ENCODE measurements around the gene ATAD1.

Gene ATAD1, protein sequence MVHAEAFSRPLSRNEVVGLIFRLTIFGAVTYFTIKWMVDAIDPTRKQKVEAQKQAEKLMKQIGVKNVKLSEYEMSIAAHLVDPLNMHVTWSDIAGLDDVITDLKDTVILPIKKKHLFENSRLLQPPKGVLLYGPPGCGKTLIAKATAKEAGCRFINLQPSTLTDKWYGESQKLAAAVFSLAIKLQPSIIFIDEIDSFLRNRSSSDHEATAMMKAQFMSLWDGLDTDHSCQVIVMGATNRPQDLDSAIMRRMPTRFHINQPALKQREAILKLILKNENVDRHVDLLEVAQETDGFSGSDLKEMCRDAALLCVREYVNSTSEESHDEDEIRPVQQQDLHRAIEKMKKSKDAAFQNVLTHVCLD

DNA sequence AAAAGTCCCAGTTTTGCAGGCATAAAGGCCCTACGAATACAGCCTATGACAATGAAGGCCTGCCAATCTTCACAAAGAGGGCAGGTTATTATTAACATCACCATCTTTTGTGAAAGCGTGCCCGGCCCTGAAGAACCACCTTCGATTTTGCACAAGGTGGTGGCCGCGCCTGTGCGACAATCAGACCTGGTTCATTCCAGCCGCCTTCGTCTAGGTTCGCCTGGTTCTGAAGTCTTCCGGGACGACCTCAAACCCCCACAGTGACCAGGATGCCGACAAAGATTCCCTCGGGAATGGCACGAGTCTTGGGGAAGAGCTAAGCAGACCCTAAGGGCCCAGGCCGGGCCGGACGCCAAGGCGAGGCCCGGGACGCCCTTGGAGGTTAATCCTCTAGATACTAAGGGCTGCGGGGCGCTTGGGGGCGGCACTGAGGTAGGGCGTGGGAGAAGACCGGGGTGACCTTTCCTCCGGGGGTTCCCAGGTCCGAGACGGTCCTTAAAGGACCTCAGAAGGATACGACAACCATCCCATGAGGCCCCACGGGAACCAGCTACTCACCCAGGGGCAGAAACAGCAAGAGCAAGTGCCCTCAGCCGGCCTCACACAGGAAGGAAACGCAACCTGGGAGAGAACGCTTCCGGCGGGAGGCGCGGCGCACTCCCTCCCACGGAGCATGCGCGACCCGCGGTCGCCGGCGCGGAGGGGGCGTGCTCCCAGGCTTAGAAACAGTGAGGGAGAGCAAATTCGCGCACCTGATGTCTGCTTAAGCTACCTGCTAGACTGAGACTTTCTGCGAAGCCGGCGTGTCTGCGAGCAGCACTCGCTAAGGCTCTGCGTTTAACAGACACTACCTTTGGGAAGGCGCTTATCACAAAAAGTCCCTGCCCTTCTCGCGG, at the start of gene ATAD1:
Gene ATAD1, minus strand, starts transcription at position 618 of the 896 bp plus-strand sequence. CDS start 3,627 bp downstream, outside the sequence.
- TF ChIP-seq GATA1 (IDR thresholded peaks at IDR 0.05; ENCODE audit: low read depth, low read length), result no peak
- TF ChIP-seq POLR2A (IDR thresholded peaks at IDR 0.05; ENCODE audit: low read length), result peak; percentile 89
- DNase-seq, result peak; percentile 87 to 91

DNA sequence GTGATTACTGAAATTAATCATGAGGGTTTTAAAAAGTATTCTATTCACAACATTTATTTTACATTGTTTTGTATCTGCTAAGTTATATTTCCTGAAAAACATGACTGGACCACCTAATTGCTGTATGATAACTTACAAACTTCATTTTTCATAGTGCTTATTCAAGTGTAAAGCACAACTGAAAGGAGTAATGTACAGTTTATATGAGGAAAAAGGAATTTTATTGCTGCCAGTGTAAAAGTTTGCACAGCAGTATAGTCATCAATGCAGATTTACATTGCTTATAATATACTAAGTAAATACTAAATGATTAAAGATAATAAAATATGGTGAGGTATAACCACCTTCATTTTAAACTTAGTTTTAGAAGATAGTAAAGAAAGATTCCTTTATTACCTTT, 49.4 kb upstream of the ATAD1 start:
- TF ChIP-seq POLR2A (IDR thresholded peaks at IDR 0.05; ENCODE audit: low read length) (peak; percentile 15), GATA1 (IDR thresholded peaks at IDR 0.05; ENCODE audit: low read depth, low read length) (no peak)
- no peak for DNase-seq

DNA sequence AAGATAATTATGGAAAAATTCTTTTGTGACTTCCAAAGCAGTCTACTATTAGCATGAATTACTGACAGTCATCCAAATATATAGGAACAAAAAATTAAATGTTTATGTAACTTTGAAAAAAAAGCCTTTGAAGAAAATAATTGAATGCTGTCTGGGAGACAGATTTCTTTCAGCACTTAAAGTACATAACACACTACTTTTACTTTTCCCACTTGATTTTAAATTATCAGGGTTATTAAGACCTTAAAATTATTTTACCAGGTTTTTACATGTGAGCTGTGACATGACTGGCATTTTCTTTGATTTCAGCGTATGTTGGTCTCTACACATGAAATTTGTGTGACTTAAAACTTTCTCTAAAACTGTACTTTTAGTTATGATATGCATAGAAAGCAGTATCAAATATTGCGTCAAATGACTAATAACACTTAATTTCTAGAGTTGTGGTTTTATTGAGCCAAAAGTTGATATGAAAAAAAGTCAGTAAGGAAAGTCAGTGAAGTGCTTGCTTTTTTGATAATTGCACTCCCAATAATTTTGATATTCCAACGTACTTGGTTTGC, 48.5 kb upstream of the ATAD1 start:
- DNase-seq, result peak; percentile 14 to 28

DNA sequence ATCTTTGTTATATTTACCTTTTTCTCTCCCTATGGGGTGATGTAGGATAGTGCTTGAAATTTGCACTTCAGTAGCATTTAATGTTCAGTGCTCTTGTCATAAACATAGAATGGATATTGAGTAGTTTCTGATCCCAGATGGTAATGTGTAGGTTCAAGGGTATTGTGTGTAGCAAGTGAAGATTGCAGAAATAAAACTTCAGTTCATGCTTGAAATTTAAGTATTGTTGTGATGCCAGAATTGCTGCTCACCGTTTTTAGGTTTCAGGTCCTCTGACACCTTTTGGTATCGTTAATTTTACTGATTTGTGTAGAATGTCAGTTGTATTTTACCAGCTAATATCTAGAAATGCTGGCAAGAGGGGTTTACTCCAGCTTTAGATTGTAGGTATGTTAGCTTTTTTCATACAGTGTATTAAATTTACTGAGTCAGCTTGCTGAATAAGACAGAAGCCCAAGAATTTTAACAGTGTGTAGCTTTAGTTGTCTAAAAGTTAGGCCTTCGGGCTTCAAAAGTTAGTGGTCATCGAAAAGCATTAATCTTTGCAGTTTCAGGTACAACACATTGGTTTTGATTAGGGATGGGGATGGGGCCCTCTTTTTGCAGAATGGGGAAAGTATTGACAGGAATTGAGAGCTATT, 47.3 kb upstream of the ATAD1 start:
- peak; percentile 27 to 50 for DNase-seq
- TF ChIP-seq POLR2A (IDR thresholded peaks at IDR 0.05; ENCODE audit: low read length) (no peak), GATA1 (IDR thresholded peaks at IDR 0.05; ENCODE audit: low read depth, low read length) (no peak)

More for the DNA sequence above, 48.5 kb upstream of the ATAD1 start:
- TF ChIP-seq GATA1 (IDR thresholded peaks at IDR 0.05; ENCODE audit: low read depth, low read length) (no peak), POLR2A (IDR thresholded peaks at IDR 0.05; ENCODE audit: low read length) (no peak)

DNA sequence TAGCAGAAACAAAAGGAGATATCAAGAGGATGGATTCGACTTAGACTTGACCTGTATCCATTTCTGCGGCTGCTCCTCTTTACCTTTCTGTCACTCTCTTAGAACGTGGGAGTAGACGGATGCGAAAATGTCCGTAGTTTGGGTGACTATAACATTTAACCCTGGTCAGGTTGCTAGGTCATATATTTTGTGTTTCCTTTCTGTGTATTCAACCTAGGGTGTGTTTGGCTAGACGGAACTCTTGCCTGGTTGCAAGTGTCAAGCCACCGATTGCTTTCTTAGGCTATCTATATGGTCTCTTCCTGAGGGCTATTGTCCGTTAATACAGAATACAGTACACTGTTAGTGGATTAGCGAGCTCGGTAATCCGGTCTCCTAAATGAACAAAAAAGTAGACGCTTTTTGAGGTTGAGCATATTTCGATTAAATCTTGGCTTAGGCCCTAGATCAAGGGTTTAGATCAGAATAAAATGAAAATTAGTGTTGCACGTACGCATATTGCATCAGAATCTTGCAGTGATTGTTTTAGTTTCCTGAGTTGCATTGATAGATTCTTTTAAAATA, 46.6 kb upstream of the ATAD1 start:
- TF ChIP-seq GATA1 (IDR thresholded peaks at IDR 0.05; ENCODE audit: low read depth, low read length), result no peak
- no peak for TF ChIP-seq POLR2A (IDR thresholded peaks at IDR 0.05; ENCODE audit: low read length)
- DNase-seq, result peak; percentile 49 to 68

DNA sequence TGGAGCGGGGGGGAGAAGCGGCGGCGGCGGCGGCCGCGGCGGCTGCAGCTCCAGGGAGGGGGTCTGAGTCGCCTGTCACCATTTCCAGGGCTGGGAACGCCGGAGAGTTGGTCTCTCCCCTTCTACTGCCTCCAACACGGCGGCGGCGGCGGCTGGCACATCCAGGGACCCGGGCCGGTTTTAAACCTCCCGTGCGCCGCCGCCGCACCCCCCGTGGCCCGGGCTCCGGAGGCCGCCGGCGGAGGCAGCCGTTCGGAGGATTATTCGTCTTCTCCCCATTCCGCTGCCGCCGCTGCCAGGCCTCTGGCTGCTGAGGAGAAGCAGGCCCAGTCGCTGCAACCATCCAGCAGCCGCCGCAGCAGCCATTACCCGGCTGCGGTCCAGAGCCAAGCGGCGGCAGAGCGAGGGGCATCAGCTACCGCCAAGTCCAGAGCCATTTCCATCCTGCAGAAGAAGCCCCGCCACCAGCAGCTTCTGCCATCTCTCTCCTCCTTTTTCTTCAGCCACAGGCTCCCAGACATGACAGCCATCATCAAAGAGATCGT, 46.0 kb upstream of the ATAD1 start:
- DNase-seq, result peak; percentile 62 to 71

DNA sequence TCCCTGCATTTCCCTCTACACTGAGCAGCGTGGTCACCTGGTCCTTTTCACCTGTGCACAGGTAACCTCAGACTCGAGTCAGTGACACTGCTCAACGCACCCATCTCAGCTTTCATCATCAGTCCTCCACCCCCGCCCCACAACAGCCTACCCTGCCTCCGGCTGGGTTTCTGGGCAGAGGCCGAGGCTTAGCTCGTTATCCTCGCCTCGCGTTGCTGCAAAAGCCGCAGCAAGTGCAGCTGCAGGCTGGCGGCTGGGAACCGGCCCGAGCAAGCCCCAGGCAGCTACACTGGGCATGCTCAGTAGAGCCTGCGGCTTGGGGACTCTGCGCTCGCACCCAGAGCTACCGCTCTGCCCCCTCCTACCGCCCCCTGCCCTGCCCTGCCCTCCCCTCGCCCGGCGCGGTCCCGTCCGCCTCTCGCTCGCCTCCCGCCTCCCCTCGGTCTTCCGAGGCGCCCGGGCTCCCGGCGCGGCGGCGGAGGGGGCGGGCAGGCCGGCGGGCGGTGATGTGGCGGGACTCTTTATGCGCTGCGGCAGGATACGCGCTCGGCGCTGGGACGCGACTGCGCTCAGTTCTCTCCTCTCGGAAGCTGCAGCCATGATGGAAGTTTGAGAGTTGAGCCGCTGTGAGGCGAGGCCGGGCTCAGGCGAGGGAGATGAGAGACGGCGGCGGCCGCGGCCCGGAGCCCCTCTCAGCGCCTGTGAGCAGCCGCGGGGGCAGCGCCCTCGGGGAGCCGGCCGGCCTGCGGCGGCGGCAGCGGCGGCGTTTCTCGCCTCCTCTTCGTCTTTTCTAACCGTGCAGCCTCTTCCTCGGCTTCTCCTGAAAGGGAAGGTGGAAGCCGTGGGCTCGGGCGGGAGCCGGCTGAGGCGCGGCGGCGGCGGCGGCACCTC, 45.3 kb upstream of the ATAD1 start, which contains the start of the genes KLLN and PTEN:
Gene KLLN, minus strand, starts transcription at position 481 of the 891 bp plus-strand sequence. CDS start 1,046 bp downstream, outside the sequence.
Gene PTEN, plus strand, starts transcription at position 573 of the 891 bp plus-strand sequence. CDS start 845 bp downstream, outside the sequence.
- DNase-seq, result peak; percentile 94 to 95
- TF ChIP-seq GATA1 (IDR thresholded peaks at IDR 0.05; ENCODE audit: low read depth, low read length) (no peak), POLR2A (IDR thresholded peaks at IDR 0.05; ENCODE audit: low read length) (peak; percentile 78)

DNA sequence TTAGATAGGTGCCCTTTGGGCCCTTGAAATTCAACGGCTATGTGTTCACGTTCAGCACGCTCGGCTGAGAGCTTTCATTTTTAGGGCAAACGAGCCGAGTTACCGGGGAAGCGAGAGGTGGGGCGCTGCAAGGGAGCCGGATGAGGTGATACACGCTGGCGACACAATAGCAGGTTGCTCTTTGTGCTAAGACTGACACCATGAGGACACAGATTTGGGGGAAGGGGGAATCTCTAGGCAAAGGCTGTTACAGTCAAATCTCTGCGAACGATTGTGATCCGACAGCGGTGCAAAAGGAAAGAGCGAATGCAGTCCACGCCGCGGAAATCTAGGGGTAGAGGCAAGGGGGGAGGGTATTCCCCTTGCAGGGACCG, 44.6 kb upstream of the ATAD1 start:
- TF ChIP-seq POLR2A (IDR thresholded peaks at IDR 0.05; ENCODE audit: low read length), result no peak
- TF ChIP-seq GATA1 (IDR thresholded peaks at IDR 0.05; ENCODE audit: low read depth, low read length), result no peak

DNA sequence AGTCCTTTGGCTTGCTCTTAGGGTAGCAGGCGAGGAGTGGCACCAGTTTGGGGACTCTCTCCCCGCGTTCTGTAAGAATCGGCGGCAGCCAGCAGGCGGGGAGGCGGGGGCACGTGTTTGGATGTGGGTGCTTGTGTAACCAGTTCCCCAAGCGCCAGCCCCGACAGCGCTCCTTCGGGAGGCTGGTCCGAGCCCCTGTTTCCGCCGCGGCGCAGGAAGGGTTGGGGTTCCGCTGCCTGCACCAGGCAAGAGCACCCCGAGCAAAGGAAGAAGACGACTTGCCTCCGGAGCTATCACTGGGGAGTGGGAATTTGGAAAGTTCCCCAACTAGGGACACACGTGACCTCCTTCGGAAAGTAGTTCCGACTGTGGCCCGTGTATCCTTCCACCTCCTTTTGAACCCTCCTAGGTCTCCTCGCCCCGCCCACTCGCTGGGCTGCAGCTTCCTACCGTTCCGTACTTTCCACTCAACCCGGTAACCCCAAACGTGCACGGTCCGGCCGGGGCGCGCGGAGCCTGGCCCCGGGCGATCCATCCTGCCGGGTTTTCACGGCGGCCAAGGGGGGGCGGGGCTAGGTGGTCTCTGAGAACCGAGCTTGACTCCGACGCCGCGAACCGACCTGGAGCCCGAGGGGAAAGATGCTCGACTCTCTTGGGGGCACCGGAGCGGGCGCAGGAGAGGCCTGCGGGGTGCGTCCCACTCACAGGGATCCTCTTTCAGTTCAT, 44.1 kb upstream of the ATAD1 start:
- TF ChIP-seq GATA1 (IDR thresholded peaks at IDR 0.05; ENCODE audit: low read depth, low read length), result no peak
- TF ChIP-seq POLR2A (IDR thresholded peaks at IDR 0.05; ENCODE audit: low read length), result peak; percentile 84

More for the DNA sequence above, 44.6 kb upstream of the ATAD1 start:
- no peak for DNase-seq

DNA sequence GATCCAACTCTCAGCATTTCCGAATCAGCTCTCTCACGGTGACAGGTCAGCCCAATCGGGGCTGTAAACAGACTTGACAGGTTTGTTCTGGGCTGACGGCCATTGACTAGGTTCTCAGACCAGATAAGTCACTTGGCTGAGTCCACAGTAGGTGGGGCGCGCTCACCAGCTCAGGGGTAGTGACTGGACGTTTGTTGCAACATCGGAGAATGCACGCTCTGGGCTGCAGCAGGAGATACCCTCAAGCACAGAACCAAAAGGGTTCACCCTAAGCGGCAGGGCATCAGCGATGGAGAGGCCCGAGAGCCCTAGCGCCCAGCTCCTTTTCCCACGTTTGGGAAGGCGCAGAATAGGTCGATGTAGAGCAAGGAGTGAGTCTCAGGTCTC, 43.5 kb upstream of the ATAD1 start:
- DNase-seq, result peak; percentile 92 to 93

More for the DNA sequence above, 44.1 kb upstream of the ATAD1 start:
- peak; percentile 99 for DNase-seq

DNA sequence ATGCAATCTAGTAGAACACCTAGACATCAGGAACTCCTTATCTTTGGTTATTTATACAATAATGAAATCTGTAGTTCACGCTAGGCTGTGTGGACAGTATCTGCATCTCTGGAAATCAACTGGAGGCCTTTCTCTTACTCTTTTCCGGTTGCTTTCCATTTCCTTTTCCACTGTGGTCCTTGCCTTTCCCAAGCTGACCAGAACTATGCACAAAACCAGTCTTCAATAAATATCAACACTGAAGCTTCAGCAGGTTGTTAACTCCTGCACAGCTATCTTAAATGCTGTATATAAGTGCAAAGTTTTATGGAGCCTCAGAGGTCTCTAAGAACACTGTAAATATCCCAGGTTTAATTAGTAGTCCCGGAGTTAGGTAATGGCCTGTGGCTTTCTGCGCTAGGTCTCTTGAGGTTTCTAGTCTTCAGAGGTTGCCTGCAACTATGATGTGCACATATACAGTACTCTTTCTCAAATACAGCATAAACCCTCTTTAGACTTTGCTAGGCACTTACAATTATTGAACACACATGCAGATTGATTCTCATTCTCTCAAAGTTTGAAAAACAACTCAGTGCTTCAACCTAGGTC, 42.9 kb upstream of the ATAD1 start:
- no peak for DNase-seq
- TF ChIP-seq GATA1 (IDR thresholded peaks at IDR 0.05; ENCODE audit: low read depth, low read length), result no peak
- TF ChIP-seq POLR2A (IDR thresholded peaks at IDR 0.05; ENCODE audit: low read length), result no peak

More for the DNA sequence above, 43.5 kb upstream of the ATAD1 start:
- TF ChIP-seq GATA1 (IDR thresholded peaks at IDR 0.05; ENCODE audit: low read depth, low read length) (no peak), POLR2A (IDR thresholded peaks at IDR 0.05; ENCODE audit: low read length) (no peak)
